GM23248 (cell line): Measurements from ENCODE around the gene CUX1. TPM values are rescaled to one million over a fixed set of nuclear protein-coding genes. Genes with fewer than 3 reads are reported as not detected.

Experiments
- DNase-seq: peaks from one replicate; pipeline ENCODE4 v3.0.0-alpha.2; 2015
- H2AFZ ChIP-seq: fragments of 200-600 bp; sonication (generic); 2 replicates; pipeline ENCODE4 v1.6.1; 2016; ENCODE audit warnings: antibody characterized with exemption
- H3F3A ChIP-seq: fragments of 200-600 bp; sonication (generic); 2 replicates; pipeline ENCODE4 v1.6.1; 2016; ENCODE audit warnings: mild to moderate bottlenecking, antibody characterized with exemption, mixed run types; ENCODE audit not compliant: insufficient read depth
- H3K27ac ChIP-seq: fragments of 200-600 bp; sonication (generic); 2 replicates; pipeline ENCODE4 v1.5.1; 2016; ENCODE audit warnings: mild to moderate bottlenecking
- H3K27me3 ChIP-seq: fragments of 200-600 bp; sonication (generic); replicated peaks from 2 replicates; pipeline ENCODE4 v1.6.1; 2016; ENCODE audit warnings: mild to moderate bottlenecking; ENCODE audit not compliant: insufficient read depth
- H3K36me3 ChIP-seq: fragments of 200-600 bp; sonication (generic); 2 replicates; pipeline ENCODE4 v1.6.1; 2016; ENCODE audit warnings: low read depth, mild to moderate bottlenecking
- H3K4me1 ChIP-seq: fragments of 200-600 bp; sonication (generic); 2 replicates; pipeline ENCODE4 v1.6.1; 2016; ENCODE audit warnings: mild to moderate bottlenecking; ENCODE audit not compliant: insufficient read depth
- H3K4me2 ChIP-seq: fragments of 200-600 bp; sonication (generic); one replicate; pipeline ENCODE4 v1.6.1; 2016; ENCODE audit warnings: mild to moderate bottlenecking; ENCODE audit not compliant: unreplicated experiment
- H3K4me3 ChIP-seq: fragments of 200-600 bp; sonication (generic); 2 replicates; pipeline ENCODE4 v1.5.1; 2016; ENCODE audit warnings: mild to moderate bottlenecking
- H3K79me2 ChIP-seq: fragments of 200-600 bp; sonication (generic); 2 replicates; pipeline ENCODE4 v1.6.1; 2016; ENCODE audit warnings: mild to moderate bottlenecking; ENCODE audit not compliant: insufficient read depth
- H3K9ac ChIP-seq: fragments of 200-600 bp; sonication (generic); 2 replicates; pipeline ENCODE4 v1.6.1; 2016; ENCODE audit warnings: mild to moderate bottlenecking
- H3K9me2 ChIP-seq: fragments of 200-600 bp; sonication (generic); 2 replicates; pipeline ENCODE4 v1.6.1; 2016; ENCODE audit warnings: mixed run types, mild to moderate bottlenecking, moderate library complexity; ENCODE audit not compliant: insufficient read depth
- H3K9me3 ChIP-seq: fragments of 200-600 bp; sonication (generic); one replicate; pipeline ENCODE4 v1.6.1; 2017; ENCODE audit warnings: low read depth
- H4K20me1 ChIP-seq: fragments of 200-600 bp; sonication (generic); 2 replicates; pipeline ENCODE4 v1.6.0; 2016; ENCODE audit not compliant: insufficient read depth
- EZH2 ChIP-seq: fragments of 200-600 bp; sonication (generic); IDR thresholded peaks from 2 replicates; pipeline ENCODE4 v1.6.1; 2018; ENCODE audit warnings: antibody characterized with exemption, mild to moderate bottlenecking; ENCODE audit not compliant: insufficient read depth, poor library complexity, severe bottlenecking
- EZH2phosphoT487 ChIP-seq: fragments of 200-600 bp; sonication (generic); IDR thresholded peaks from 2 replicates; pipeline ENCODE4 v1.6.1; 2018; ENCODE audit warnings: antibody characterized with exemption, moderate library complexity, mild to moderate bottlenecking, low read depth; ENCODE audit not compliant: insufficient read depth
- WGBS, 2 experiments: methylation state at CpG; one replicate each; pipeline ENCODE4 v1.1.6; 2015 to 2017; ENCODE audit warnings: low lambda C conversion rate in 2 of 2, low coverage in 1 of 2; ENCODE audit errors: missing lambda C conversion rate in 2 of 2; 5-methylcytosine and 5-hydroxymethylcytosine counted together
- in situ Hi-C: fragments of 300-500 bp; cut with MboI; formaldehyde crosslinking; loops from 2 replicates; pipeline ENCODE4 v1.15.0; 2020
- polyA plus RNA-seq: library from polyadenylated mRNA; unstranded; fragments of >200 nt; fragmentation: Nextera tagmentation; extraction: Ambion mirVana; gene quantifications from 2 replicates; pipeline ENCODE4 v1.2.1, GENCODE V29; 2016
- total RNA-seq: library from RNA; depleted of rRNA; stranded (reverse); fragments of >200 nt; shearing (Covaris generic); gene quantifications from 2 replicates; pipeline ENCODE4 v1.2.3, GENCODE V29; 2014

CUX1 gene
- total and polyA plus RNA-seq, 2 experiments from 2014 or later, result 30.2 to 34.9 TPM

- H3K4me1 ChIP-seq, result peaks cover 10% of the 10 kb centered on the region
- no peak overlapping the region for H3K4me2 ChIP-seq
- H3K36me3 ChIP-seq, result no peaks in the 10 kb centered on the region
- H3K4me3 ChIP-seq, result no peak overlapping the region
- no peak for TF ChIP-seq EZH2
- TF ChIP-seq EZH2phosphoT487, result no peak
- peaks cover 95% of the 10 kb centered on the region for H3K79me2 ChIP-seq
- no peaks in the 10 kb centered on the region for H3K27me3 ChIP-seq
- no peak overlapping the region for H3K9ac ChIP-seq
- H3K9me3 ChIP-seq, result no peaks in the 10 kb centered on the region
- no peak overlapping the region for H3K27ac ChIP-seq
- H3K9me2 ChIP-seq, result no peaks in the 10 kb centered on the region
- WGBS, 2 experiments, result 96 to 99% methylated on average over 7 of the region's 7 CpGs
- no peaks in the 10 kb centered on the region for H4K20me1 ChIP-seq
- no peaks in the 10 kb centered on the region for H3F3A ChIP-seq
- H2AFZ ChIP-seq, result no peak overlapping the region
- in situ Hi-C loops, result no loop called here
- no peak for DNase-seq
Measured at GRCh38 chr7:101890749-101891523, 73.5 kb downstream of the CUX1 start.

- no peak for TF ChIP-seq EZH2phosphoT487
- Histone ChIP-seq H3K79me2 (peaks cover 95% of the 10 kb centered on the region), H3K9me2 (no peaks in the 10 kb centered on the region), H3K9me3 (no peaks in the 10 kb centered on the region), H3K36me3 (no peaks in the 10 kb centered on the region), H3K4me2 (peak overlapping the region; percentile 32), H3F3A (no peaks in the 10 kb centered on the region), H2AFZ (peak overlapping the region; percentile 20), H3K4me3 (no peak overlapping the region), H3K9ac (peak overlapping the region; percentile 59), H3K27ac (peak overlapping the region; percentile 61), H3K4me1 (peaks cover 10% of the 10 kb centered on the region), H4K20me1 (no peaks in the 10 kb centered on the region), H3K27me3 (no peaks in the 10 kb centered on the region)
- 71 to 75% methylated on average over 11 of the region's 11 CpGs for WGBS, 2 experiments
- DNase-seq, result peak; percentile 65
- in situ Hi-C loops, result no loop called here
Measured at GRCh38 chr7:101891936-101892640, 74.7 kb downstream of the CUX1 start.

GRCh38 chr7:101893341-101894082 is 76.1 kb downstream of the CUX1 start:
- no peaks in the 10 kb centered on the region for H3K9me2 ChIP-seq
- H3K4me3 ChIP-seq, result no peak overlapping the region
- 94 to 96% methylated on average over 13 of the region's 13 CpGs for WGBS, 2 experiments
- H3K9ac ChIP-seq, result no peak overlapping the region
- no peaks in the 10 kb centered on the region for H3F3A ChIP-seq
- no peaks in the 10 kb centered on the region for H3K9me3 ChIP-seq
- DNase-seq, result no peak
- H3K27ac ChIP-seq, result no peak overlapping the region
- peaks cover 92% of the 10 kb centered on the region for H3K79me2 ChIP-seq
- no peak for TF ChIP-seq EZH2
- TF ChIP-seq EZH2phosphoT487, result no peak
- no peaks in the 10 kb centered on the region for H3K36me3 ChIP-seq
- no peak overlapping the region for H3K4me2 ChIP-seq
- H2AFZ ChIP-seq, result no peak overlapping the region
- H4K20me1 ChIP-seq, result no peaks in the 10 kb centered on the region
- peaks cover 10% of the 10 kb centered on the region for H3K4me1 ChIP-seq
- H3K27me3 ChIP-seq, result no peaks in the 10 kb centered on the region
- in situ Hi-C loops, result no loop called here

GRCh38 chr7:101896316-101896715 is 78.9 kb downstream of the CUX1 start:
- no peak for TF ChIP-seq EZH2
- no peak for TF ChIP-seq EZH2phosphoT487
- H3K9ac ChIP-seq, result no peak overlapping the region
- DNase-seq, result no peak
- H4K20me1 ChIP-seq, result no peaks in the 10 kb centered on the region
- H3K27ac ChIP-seq, result no peak overlapping the region
- no peaks in the 10 kb centered on the region for H3K9me2 ChIP-seq
- H3K4me3 ChIP-seq, result no peak overlapping the region
- no peaks in the 10 kb centered on the region for H3K9me3 ChIP-seq
- peaks cover 21% of the 10 kb centered on the region for H3K4me1 ChIP-seq
- in situ Hi-C loops, result no loop called here
- peaks cover 4% of the 10 kb centered on the region; the same call in 1 of the 2 replicates for H3F3A ChIP-seq
- H2AFZ ChIP-seq, result no peak overlapping the region
- no peaks in the 10 kb centered on the region for H3K36me3 ChIP-seq
- H3K79me2 ChIP-seq, result peaks cover 92% of the 10 kb centered on the region
- 93 to 94% methylated on average over 9 of the region's 9 CpGs for WGBS, 2 experiments
- H3K27me3 ChIP-seq, result no peaks in the 10 kb centered on the region
- H3K4me2 ChIP-seq, result no peak overlapping the region
